GM04503 (cell line): ENCODE results near the gene RPS23.
"Not testable (repeated sequence)": the region's sequence is repeated elsewhere in the genome, so short reads cannot be mapped to it uniquely, and the experiment has no call there.

Experiments used
- DNase-seq: peaks from one replicate; pipeline ENCODE4 v3.0.0-alpha.2; 2012; ENCODE audit warnings: low read depth

RPS23 gene

DNA sequence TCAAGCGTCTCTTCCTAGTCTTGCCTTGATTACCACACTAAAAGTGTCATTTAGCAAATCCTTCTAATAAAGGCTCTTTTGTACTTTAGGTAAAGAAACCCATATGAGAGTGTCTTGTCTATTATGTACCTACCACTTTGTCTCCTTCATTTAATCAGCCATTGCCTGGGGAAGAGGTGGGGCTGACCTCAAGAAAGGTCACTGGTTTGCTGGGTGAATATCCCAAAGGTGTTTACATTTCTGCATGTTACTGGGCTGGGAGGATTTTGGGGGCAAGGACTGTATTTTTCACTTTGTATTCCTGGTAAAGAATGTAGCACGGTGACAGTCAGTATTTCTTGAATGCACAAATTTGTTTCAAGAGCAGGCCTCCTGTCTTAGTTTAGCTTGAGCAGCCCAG is 11.9 kb upstream of the RPS23 start:
- no peak for DNase-seq

DNA sequence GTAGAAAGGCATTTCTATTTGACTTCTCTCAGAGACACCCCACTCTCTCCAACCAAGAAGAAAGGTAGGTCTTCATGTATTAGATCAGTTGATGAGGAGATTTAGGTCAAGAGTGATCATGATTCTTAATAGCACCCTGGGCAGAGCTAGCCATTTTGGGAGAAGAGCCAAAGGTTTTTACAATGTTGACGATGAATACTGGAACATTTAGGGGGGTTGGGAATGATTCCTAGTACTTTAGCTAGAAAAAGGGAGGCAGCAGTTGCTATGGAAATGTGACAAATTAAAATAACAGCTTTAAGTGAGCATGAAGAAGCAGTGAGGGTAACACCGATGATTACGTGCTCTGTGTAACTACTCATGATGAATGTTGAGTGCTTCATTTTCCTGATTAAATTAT is 9.5 kb upstream of the RPS23 start:
- DNase-seq, result no peak

DNA sequence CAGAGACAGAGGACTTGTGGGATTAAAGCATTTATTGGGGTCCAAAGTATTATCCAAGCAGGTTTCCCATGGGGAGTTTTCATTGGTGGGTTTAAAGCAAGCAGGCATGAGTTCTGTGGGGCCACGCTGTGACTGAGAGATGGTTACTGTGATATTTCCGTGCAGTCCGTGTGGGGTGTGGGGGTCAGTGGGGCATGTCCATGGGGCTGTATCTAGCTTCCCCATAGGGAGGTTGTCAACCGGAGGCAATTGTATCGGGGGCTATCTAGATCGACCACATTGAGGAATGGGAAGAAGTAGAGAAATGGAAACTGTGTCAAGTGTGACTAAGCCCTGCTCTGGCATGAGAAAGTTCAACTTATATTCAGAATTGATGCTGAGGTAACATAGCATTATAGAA is 7.1 kb upstream of the RPS23 start:
- DNase-seq, result no peak

DNA sequence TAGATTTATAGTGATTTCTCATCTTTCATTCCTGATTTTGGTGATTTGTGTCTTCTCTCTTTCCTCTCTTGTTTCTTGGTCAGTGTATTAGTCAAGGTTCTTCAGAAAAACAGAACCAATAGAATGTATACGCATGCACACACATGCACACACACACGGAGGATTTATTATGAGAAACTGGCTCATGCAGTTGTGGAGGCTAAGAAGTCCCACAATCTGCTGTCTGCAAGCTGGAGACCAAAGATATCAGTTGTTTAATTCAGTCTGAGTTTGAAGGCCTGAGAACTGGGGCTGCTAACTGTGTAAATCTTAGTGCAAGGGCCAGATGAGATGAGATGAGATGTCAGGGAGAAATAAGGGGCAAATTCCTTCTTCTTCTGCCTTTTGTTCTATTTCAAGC is 5.7 kb upstream of the RPS23 start:
- DNase-seq, result no peak

- no peak for DNase-seq
Observed at GRCh38 chr5:82278711-82279370, 687 bp upstream of the RPS23 start.

DNA sequence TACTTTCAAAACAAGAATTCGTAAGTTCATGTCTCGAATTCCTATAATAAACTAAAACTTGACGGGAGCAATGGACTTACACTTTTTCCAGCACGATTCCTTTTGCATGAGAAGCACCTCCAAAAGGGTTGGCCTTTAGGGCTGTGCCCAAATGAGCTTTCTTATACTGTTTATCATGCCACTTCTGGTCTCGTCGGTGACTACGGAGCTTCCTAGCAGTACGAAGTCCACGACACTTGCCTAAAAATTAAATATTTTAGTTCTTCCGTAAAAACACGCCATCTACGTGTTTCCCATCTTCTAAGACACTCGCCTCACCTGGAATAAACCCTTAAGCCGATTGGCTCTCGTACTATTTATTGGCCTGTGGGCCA is 554 bp downstream of the RPS23 start:
- DNase-seq, result no peak

DNA sequence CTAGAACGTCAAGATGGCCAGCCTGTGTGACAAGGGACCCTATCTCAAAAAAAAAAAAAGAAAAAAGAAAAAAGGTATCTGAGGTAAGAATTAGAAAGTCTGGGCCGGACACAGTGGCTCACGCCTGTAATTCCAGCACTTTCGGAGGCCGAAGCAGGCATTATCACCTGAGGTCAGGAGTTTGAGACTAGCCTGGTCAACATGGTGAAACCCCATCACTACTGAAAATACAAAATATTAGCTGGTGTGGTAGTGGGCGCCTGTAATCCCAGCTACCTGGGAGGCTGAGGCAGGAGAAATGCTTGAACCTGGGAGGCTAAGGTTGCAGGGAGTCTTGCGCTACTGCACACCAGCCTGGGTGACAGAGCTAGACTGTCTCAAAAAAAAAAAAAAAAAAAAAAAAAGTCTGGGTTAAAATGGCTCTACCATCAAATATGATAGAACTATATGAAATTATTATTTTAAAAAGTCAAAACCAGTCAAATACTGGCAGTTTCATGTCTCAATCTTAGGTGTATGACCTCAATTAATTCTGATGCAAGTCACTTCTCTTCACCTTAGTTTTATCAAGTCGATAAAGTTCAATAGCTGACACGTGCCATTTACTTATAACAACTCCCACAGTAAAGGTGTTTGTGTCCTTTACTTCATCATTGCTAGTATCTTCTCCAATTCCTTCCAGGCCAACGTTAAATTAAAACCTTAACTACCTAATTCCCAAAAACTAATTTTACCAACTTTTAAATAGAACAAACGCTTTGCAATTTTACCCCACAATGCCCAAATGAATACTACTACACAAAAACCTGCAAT is 1.1 kb downstream of the RPS23 start:
- no peak for DNase-seq

GRCh38 chr5:82275216-82275664 is 2.9 kb downstream of the RPS23 start:
- no peak for DNase-seq

- no peak for DNase-seq
Observed at GRCh38 chr5:82274343-82275211, 3.6 kb downstream of the RPS23 start.

GRCh38 chr5:82273426-82273825 is 4.7 kb downstream of the RPS23 start:
- DNase-seq, result not testable (repeated sequence)

GRCh38 chr5:82272571-82273356 is 5.4 kb downstream of the RPS23 start:
- not testable (repeated sequence) for DNase-seq

DNA sequence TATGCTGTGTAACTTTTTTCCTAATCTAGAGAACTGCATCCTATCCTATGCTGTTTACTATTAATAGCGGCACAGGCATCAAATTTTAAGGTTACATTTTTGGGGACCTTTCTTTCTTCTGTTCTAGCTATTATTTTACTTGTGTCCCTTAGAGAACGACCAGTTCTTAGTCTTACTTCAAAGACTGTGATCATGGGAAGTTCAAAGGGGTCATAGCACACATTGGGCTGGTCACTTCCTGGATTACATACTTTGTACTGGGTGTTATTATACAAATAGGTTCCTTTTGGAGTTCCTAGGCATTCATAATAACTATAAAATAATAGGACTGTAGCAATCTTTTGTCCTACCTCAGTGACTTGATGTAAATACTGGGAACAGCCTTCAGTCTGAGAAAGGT is 8.8 kb downstream of the RPS23 start:
- DNase-seq, result not testable (repeated sequence)

- DNase-seq, result not testable (repeated sequence)
Observed at GRCh38 chr5:82267297-82267933, 10.7 kb downstream of the RPS23 start.

GRCh38 chr5:82265047-82265446 is 13.1 kb downstream of the RPS23 start:
- peak; percentile 4 for DNase-seq

GRCh38 chr5:82259172-82259800 is 18.9 kb downstream of the RPS23 start:
- peak; percentile 5 for DNase-seq

DNA sequence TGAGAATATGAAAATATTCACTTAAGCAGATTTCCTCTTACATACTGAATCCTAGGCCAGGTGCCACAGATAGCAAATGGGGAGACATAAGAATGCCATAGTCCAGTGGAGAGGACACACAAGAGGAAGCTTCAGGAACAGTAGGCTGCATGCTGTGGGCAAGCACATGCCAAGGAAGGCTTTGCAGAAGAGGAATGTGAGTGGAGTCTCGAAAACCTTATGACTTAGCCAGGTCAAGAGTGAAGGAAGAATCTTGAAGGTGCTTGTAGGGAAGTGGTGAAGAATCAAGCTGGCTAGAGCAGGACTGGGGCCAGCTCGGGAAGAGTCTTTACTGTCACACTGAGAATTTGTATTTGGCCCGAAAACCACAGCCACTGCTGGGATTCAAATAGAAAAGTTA is 20.4 kb downstream of the RPS23 start:
- DNase-seq, result no peak

GRCh38 chr5:82257247-82257646 is 20.9 kb downstream of the RPS23 start:
- no peak for DNase-seq

DNA sequence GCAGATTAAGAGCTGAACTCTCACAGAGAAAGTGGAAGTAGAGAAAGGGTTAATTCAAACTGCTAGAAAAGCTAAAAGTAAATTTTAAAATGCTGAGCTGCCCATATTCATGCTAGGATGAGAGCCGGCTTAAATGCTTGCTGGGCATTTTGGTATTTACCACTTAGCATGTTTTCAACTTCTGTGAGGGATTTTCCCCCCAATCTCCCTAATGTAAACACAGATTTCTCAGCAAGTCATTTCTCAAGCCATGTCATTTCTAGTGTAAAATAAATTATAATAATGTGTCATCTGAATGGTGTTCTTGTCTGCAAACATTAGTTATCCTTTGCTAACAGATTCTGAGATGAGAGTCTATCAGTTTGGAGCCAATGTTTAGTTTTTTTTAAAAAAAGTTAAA is 22.3 kb downstream of the RPS23 start:
- no peak for DNase-seq

- no peak for DNase-seq
Observed at GRCh38 chr5:82252744-82253143, 25.4 kb downstream of the RPS23 start.

GRCh38 chr5:82246960-82247574 is 31.1 kb downstream of the RPS23 start:
- no peak for DNase-seq
